ENCODE data around the gene CDK11A. TPM values are rescaled to one million over a fixed set of nuclear protein-coding genes. Genes with fewer than 3 reads are reported as not detected.
A peak's percentile ranks its signal among the peaks of the same experiment; 100 is the strongest.
"Not testable (repeated sequence)": the region's sequence is repeated elsewhere in the genome, so short reads cannot be mapped to it uniquely, and the experiment has no call there.

Gene CDK11A
- total and polyA plus RNA-seq, 4 donors: 16.5 to 45.1 (median 27.3) TPM

DNA sequence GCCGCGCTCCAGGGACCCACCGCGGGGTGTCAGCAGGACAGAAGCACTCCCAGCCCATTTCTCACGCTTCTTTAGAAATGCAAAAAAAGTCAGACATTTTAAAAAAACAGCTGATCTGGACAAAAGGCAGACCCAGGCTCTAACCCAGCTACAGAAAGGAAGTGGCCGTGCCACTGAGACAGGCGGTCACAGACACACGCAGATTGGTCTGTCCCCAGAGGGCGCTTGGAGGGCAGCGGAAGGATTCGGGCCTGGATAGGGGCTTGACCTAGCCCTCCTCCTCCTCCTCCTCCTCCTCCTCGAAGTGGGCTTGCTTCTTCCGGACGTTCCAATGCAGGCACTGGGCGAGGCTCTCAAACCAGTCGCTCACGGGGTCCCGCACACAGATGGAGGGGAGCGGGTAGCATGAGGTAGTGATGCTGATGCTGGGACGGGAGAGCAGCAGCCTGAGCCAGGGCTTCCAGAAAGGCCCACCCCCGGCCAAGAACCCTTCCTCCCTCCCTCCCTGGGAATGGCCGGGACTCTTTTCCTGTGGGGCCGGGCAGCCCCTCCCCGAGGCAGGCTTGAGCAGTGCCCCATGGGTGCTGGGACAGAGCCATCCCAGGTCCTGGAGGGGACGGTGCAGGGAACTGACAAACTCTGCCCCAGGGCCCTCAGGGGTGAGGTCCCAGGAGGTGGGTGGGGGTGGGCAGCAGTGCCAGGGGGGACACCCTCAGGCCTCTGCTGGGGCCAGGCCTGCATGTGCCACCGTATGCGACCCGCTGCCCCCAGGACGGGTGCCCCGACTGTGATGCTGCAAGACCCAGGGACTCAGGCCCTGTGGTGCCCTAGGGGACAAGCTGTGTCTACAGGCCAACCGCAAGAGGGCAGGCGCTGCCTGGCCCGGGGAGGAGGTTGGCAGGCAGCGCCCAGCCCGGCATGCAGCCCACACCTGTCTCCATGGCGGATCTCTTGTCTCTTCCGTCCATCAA is 28.8 kb upstream of the CDK11A start:
- Histone ChIP-seq H3K27ac (ENCODE audit: low read depth in 1 of 2, low read length in 1 of 2) (no peak overlapping the region), H3K27me3 (ENCODE audit: control insufficient read depth in 3 of 3, insufficient read depth in 3 of 3, low read length in 2 of 3) (no peaks in the 10 kb centered on the region), H3K9me3 (ENCODE audit: control insufficient read depth in 4 of 4, insufficient read depth in 3 of 4, low read length in 3 of 4) (no peaks in the 10 kb centered on the region), H3K4me1 (ENCODE audit: control insufficient read depth in 5 of 5, insufficient read depth in 5 of 5, low read length in 5 of 5) (peaks cover 0 to 3% (median 0%) of the 10 kb centered on the region in 5 donors), H3K9ac (ENCODE audit: insufficient read depth in 1 of 2, low read length in 2 of 2) (no peak overlapping the region), H3K36me3 (ENCODE audit: control insufficient read depth in 4 of 4, insufficient read depth in 4 of 4, low read length in 4 of 4) (peaks cover 4 to 54% (median 10%) of the 10 kb centered on the region in 4 donors), H3K4me3 (no peak overlapping the region)
- WGBS, 2 donors: 88% methylated on average over 34 to 37 of the region's 37 CpGs
- no peak for ATAC-seq (ENCODE audit: insufficient read depth, low FRiP score)
- TF ChIP-seq, protein P1, sequence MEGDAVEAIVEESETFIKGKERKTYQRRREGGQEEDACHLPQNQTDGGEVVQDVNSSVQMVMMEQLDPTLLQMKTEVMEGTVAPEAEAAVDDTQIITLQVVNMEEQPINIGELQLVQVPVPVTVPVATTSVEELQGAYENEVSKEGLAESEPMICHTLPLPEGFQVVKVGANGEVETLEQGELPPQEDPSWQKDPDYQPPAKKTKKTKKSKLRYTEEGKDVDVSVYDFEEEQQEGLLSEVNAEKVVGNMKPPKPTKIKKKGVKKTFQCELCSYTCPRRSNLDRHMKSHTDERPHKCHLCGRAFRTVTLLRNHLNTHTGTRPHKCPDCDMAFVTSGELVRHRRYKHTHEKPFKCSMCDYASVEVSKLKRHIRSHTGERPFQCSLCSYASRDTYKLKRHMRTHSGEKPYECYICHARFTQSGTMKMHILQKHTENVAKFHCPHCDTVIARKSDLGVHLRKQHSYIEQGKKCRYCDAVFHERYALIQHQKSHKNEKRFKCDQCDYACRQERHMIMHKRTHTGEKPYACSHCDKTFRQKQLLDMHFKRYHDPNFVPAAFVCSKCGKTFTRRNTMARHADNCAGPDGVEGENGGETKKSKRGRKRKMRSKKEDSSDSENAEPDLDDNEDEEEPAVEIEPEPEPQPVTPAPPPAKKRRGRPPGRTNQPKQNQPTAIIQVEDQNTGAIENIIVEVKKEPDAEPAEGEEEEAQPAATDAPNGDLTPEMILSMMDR (IDR thresholded peaks at IDR 0.05; ENCODE audit: control extremely low read depth, extremely low read depth): no peak
- DNase-seq: no peak

DNA sequence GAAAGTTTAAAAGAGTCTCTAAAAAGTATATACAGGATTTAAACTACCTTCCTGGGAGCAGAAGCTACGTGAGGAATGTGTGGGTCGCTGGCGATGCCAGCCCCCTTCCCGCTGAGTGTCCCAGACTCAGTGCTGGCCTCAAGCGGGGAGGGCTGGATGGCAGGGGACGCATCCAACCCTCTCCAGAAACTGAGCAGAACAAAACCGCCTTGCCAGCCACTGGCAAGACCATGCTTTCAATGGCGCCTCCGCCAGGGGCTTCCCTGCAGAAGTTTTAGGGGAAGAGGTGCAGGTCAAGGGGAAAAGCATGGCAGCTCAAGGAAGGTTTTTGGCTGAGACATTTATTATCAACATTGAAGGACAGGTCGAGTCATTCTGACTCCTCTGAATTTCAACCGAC is 28.0 kb upstream of the CDK11A start:
- H3K36me3 ChIP-seq (ENCODE audit: control insufficient read depth in 4 of 4, insufficient read depth in 4 of 4, low read length in 4 of 4): peaks cover 4 to 48% (median 10%) of the 10 kb centered on the region in 4 donors
- H3K27ac ChIP-seq (ENCODE audit: low read depth in 1 of 2, low read length in 1 of 2): no peak overlapping the region
- no peak overlapping the region for H3K9ac ChIP-seq (ENCODE audit: insufficient read depth in 1 of 2, low read length in 2 of 2)
- H3K4me1 ChIP-seq (ENCODE audit: control insufficient read depth in 5 of 5, insufficient read depth in 5 of 5, low read length in 5 of 5): no peaks in the 10 kb centered on the region
- 91 to 94% methylated on average over 11 of the region's 11 CpGs for WGBS, 2 donors
- no peaks in the 10 kb centered on the region for H3K9me3 ChIP-seq (ENCODE audit: control insufficient read depth in 4 of 4, insufficient read depth in 3 of 4, low read length in 3 of 4)
- TF ChIP-seq, protein P1 (IDR thresholded peaks at IDR 0.05; ENCODE audit: control extremely low read depth, extremely low read depth): no peak
- no peak overlapping the region for H3K4me3 ChIP-seq
- no peaks in the 10 kb centered on the region for H3K27me3 ChIP-seq (ENCODE audit: control insufficient read depth in 3 of 3, insufficient read depth in 3 of 3, low read length in 2 of 3)
- DNase-seq: no peak
- no peak for ATAC-seq (ENCODE audit: insufficient read depth, low FRiP score)

DNA sequence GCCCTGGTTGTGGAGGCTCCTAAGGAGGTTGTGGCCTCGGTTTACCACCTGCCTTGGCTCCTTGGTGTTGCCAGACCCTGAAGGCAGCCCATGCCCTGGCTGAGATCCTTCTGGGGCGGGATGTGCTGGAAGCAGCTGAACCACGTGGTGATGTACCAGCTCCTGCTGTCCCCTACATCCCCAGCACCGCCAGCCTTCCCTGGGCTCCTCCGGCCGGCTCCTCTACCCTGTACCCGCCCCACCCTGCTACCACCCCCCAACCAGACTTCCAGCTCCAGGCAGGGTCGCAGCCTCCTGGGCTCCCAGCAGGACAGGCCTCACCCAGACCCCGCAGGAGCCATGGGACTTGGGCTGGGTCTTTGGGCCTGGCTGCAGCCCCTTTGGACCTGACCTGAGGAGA is 25.8 kb upstream of the CDK11A start:
- ATAC-seq (ENCODE audit: insufficient read depth, low FRiP score): not testable (repeated sequence)

DNA sequence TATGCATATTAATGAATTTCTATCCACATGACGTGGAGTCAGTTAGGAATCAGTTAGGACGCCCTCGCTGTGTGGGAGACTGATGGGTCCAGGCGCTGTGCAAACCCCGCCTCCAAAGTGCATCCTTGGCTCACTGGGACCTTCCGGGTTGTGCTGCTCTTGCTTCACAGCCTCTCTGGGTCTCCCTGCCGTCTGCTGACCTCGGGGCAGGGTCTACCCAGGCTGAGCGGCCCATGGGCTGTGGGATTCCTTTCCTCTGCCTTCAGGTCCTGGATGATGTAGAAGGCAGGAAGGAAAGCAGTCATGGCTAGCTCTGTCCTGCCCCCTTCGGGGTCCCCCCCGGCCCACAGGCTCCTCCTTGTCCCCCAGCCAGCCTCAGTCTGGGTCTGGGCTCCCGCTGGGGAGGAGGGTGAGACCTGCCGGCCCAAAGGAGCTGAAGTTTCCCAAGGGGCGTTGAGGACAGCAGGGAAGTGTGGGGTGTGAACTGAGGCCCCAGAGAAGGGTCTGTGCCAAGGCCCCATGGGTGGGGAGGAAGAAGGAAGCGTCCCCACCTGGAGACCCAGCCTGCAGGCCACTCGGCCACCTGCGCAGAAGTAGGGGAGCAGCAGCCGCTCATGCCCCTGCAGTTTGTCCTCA is 24.6 kb upstream of the CDK11A start:
- Histone ChIP-seq H3K27ac (ENCODE audit: low read depth in 1 of 2, low read length in 1 of 2) (no peak overlapping the region), H3K4me1 (ENCODE audit: control insufficient read depth in 5 of 5, insufficient read depth in 5 of 5, low read length in 5 of 5) (no peaks in the 10 kb centered on the region), H3K9ac (ENCODE audit: insufficient read depth in 1 of 2, low read length in 2 of 2) (no peak overlapping the region), H3K4me3 (no peak overlapping the region), H3K27me3 (ENCODE audit: control insufficient read depth in 3 of 3, insufficient read depth in 3 of 3, low read length in 2 of 3) (no peaks in the 10 kb centered on the region), H3K36me3 (ENCODE audit: control insufficient read depth in 4 of 4, insufficient read depth in 4 of 4, low read length in 4 of 4) (peaks cover 0 to 18% (median 3%) of the 10 kb centered on the region in 4 donors), H3K9me3 (ENCODE audit: control insufficient read depth in 4 of 4, insufficient read depth in 3 of 4, low read length in 3 of 4) (no peaks in the 10 kb centered on the region)
- 71 to 78% methylated on average over 18 of the region's 18 CpGs for WGBS, 2 donors
- TF ChIP-seq, protein P1 (IDR thresholded peaks at IDR 0.05; ENCODE audit: control extremely low read depth, extremely low read depth): no peak
- DNase-seq (no peak), ATAC-seq (ENCODE audit: insufficient read depth, low FRiP score) (no peak)

More for the DNA sequence above, 25.8 kb upstream of the CDK11A start:
- peaks cover 0 to 27% (median 6%) of the 10 kb centered on the region in 4 donors for H3K36me3 ChIP-seq (ENCODE audit: control insufficient read depth in 4 of 4, insufficient read depth in 4 of 4, low read length in 4 of 4)
- not testable (repeated sequence) for H3K9me3 ChIP-seq (ENCODE audit: control insufficient read depth in 4 of 4, insufficient read depth in 3 of 4, low read length in 3 of 4); H3K4me3 ChIP-seq; H3K27me3 ChIP-seq (ENCODE audit: control insufficient read depth in 3 of 3, insufficient read depth in 3 of 3, low read length in 2 of 3); DNase-seq; H3K4me1 ChIP-seq (ENCODE audit: control insufficient read depth in 5 of 5, insufficient read depth in 5 of 5, low read length in 5 of 5); H3K9ac ChIP-seq (ENCODE audit: insufficient read depth in 1 of 2, low read length in 2 of 2); H3K27ac ChIP-seq (ENCODE audit: low read depth in 1 of 2, low read length in 1 of 2)
- WGBS, 2 donors: 92 to 93% methylated on average over 6 to 8 of the region's 9 CpGs

DNA sequence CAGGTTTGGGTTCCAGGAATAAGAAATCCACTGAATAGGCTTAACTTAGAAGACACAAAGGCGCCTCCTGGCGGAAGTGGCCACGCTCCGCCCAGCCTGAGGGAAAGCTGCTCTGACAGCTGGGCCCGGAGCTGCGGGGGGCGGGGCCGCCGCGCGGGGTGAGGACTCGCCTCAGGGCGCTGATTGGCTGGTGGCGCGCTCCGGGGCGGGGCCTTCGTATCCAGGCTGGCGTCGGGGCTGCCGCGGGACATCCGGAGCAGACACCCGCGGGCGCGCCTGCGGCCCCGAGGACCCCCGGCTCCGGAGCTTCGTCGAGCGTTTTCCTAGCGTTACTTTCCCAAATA is 22.4 kb upstream of the CDK11A start:
- not testable (repeated sequence) for H3K27me3 ChIP-seq (ENCODE audit: control insufficient read depth in 3 of 3, insufficient read depth in 3 of 3, low read length in 2 of 3); H3K4me3 ChIP-seq; H3K4me1 ChIP-seq (ENCODE audit: control insufficient read depth in 5 of 5, insufficient read depth in 5 of 5, low read length in 5 of 5); H3K36me3 ChIP-seq (ENCODE audit: control insufficient read depth in 4 of 4, insufficient read depth in 4 of 4, low read length in 4 of 4); DNase-seq; H3K9ac ChIP-seq (ENCODE audit: insufficient read depth in 1 of 2, low read length in 2 of 2); H3K9me3 ChIP-seq (ENCODE audit: control insufficient read depth in 4 of 4, insufficient read depth in 3 of 4, low read length in 3 of 4)
- no CpG with 5 or more reads among the region's 35 CpGs for WGBS, 2 donors
- H3K27ac ChIP-seq (ENCODE audit: low read depth in 1 of 2, low read length in 1 of 2): peak overlapping the region; percentile 70 to 91
- ATAC-seq (ENCODE audit: insufficient read depth, low FRiP score): peak; percentile 93

All from lung (tissue), 12 donors.